Heart left ventricle (tissue), 13 donors: ENCODE results near the gene SPIRE1.

Experiments used
- CTCF ChIP-seq, 12 donors: fragments of 200-600 bp; sonication (generic) in 4 of 12; IDR thresholded peaks; one replicate each; pipeline versions ENCODE4 v1.5.0 to v1.8.0; 2018 to 2022; ENCODE audit warnings: antibody characterized with exemption in 12 of 12, mild to moderate bottlenecking in 5 of 12
- POLR2A ChIP-seq, 2 donors: fragments of 450-650 bp; IDR thresholded peaks; one replicate each; pipeline ENCODE4 v1.6.1; 2017; ENCODE audit warnings: antibody characterized with exemption in 2 of 2, mild to moderate bottlenecking in 2 of 2, moderate library complexity in 2 of 2
- donor health status: ischemic (EF 13 %, LVEDD 7.1; RV severe dilation, severe dysfunction).
- donor health status: DM: no; HTN: yes; CAD: no.
- donor health status: DM: no; HTN: no; CAD: no.
- donor health status: ischemic (EF 25% LVEDD 6.9; RV normal size, moderate dysfunction).
- donor health status: ischemic (EF 25% LVEDD 5.7; RV mildly dilated, moderate dysfunction).
- donor health status: ischemic (EF 35%, LVEDD 5.7; RV mildly dilated, moderate dysfunction).
- donor health status: nonischemic (EF 11% LVEDD 7.7; RV severe dilation, severe dysfunction).
- donor health status: DM: yes; HTN: yes; CAD: no.
- donor health status: PGD.
- donor health status: ischemic (EF 29% LVEDD 5.4; RV normal size, mild dysfunction).
- donor health status: nonischemic (EF 23%, LVEDD 6.1; RV moderate dilation, normal function).

GRCh38 chr18:12474876-12475275, 183.0 kb downstream of the SPIRE1 start:
- TF ChIP-seq CTCF (IDR thresholded peaks at IDR 0.05) (no peak), POLR2A (IDR thresholded peaks at IDR 0.05) (no peak)
